ENCODE results near the gene TOMM20.

Gene TOMM20

GRCh38 chr1:235090406-235091069, 38.1 kb downstream of the TOMM20 start (continued):
- TF ChIP-seq AEBP2 (tag by site-specific recombination; IDR thresholded peaks at IDR 0.05; ENCODE audit: borderline replicate concordance) (no peak), MEIS1 (CRISPR knock-in tag; IDR thresholded peaks at IDR 0.05; ENCODE audit: borderline replicate concordance) (peak; percentile 76; the same call in 1 of the 2 replicates), ZNF391 (tag by site-specific recombination; IDR thresholded peaks at IDR 0.05; ENCODE audit: borderline replicate concordance, low read depth) (no peak), ZNF623 (tag by site-specific recombination; IDR thresholded peaks at IDR 0.05) (no peak)

DNA sequence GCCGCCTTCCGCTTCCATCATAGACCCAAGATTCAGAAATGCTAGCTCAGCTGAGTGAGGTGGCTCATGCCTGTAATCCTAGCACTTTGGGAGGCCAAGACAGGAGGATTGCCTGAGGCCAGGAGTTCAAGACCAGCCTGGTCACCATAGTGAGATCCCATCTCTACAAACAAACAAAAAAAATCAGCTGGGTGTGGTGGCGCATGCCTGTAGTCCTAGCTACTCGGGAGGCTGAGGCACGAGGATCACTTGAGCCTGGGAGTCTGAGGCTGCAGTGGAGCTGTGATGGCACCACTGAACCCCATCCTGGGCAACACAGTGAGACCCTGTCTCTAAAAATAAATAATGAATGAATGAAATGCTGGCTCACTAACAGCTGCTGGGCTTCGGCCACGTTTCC, 39.7 kb downstream of the TOMM20 start:
- H3K4me3 ChIP-seq (ENCODE audit: low read depth, low read length), result no peak overlapping the region
- no peaks in the 10 kb centered on the region for H3K9me3 ChIP-seq (ENCODE audit: control insufficient read depth, insufficient read depth, low read depth, low read length)
- H3K36me3 ChIP-seq (ENCODE audit: control insufficient read depth in 2 of 2, insufficient read depth in 1 of 2, low read length in 2 of 2), result no peaks in the 10 kb centered on the region
- ChIA-PET CTCF (interaction anchor here (0.6 to 1.6 kb wide), 5 partner anchors 15 to 589 kb away, joined by 3 to 8 read pairs (median 4); no protein-coding TSS in a partner anchor), POLR2A (interaction anchor here (0.6 kb wide), 1 partner anchor 593 kb away, joined by 5 read pairs; no protein-coding TSS in a partner anchor)
- no peaks in the 10 kb centered on the region for H3K4me1 ChIP-seq (ENCODE audit: control insufficient read depth, insufficient read depth, low read length)
- TF ChIP-seq SP7 (tag by site-specific recombination; IDR thresholded peaks at IDR 0.05) (no peak), ZNF121 (tag by site-specific recombination; IDR thresholded peaks at IDR 0.05) (peak; percentile 98)
- H3K27ac ChIP-seq (ENCODE audit: extremely low read depth, low read depth, low read length), result no peak overlapping the region

DNA sequence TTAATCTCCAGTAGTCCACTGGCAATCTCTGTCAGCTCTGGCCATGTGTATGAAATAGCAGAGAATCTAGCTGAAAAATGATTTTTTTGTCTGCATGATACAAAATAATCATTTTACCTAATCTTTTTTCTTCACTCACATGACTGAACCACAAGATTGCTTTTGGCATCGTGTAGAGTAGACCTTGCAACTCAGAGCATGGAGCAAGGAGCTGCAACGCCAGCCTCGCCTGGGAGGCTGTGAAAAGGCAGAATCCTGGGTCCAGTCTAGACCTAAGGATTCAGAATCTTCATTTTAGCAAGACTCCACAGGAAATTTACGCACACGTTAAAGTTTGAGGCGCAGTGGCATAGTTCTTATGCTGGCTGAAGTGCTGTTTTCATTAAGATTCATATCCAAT, 40.2 kb downstream of the TOMM20 start:
- Histone ChIP-seq H3K4me1 (ENCODE audit: control insufficient read depth, insufficient read depth, low read length) (peaks cover 1% of the 10 kb centered on the region; the same call in 1 of the 2 replicates), H3K36me3 (ENCODE audit: control insufficient read depth in 2 of 2, insufficient read depth in 1 of 2, low read length in 2 of 2) (no peaks in the 10 kb centered on the region), H3K27ac (ENCODE audit: extremely low read depth, low read depth, low read length) (no peak overlapping the region), H3K4me3 (ENCODE audit: low read depth, low read length) (no peak overlapping the region), H3K9me3 (ENCODE audit: control insufficient read depth, insufficient read depth, low read depth, low read length) (no peaks in the 10 kb centered on the region)
- ChIA-PET CTCF (interaction anchor here (0.6 to 1.6 kb wide), 6 partner anchors 15 to 974 kb away, joined by 3 to 8 read pairs (median 4); no protein-coding TSS in a partner anchor), POLR2A (no interaction called here)
- TF ChIP-seq ZNF433 (tag by site-specific recombination; IDR thresholded peaks at IDR 0.05; ENCODE audit: low read depth) (no peak), ZXDB (tag by site-specific recombination; IDR thresholded peaks at IDR 0.05) (no peak), SP3 (tag by site-specific recombination; IDR thresholded peaks at IDR 0.05) (no peak), KLF9 (tag by site-specific recombination; IDR thresholded peaks at IDR 0.05; ENCODE audit: low read depth) (no peak), ZNF114 (tag by site-specific recombination; IDR thresholded peaks at IDR 0.05) (no peak), GLI4 (tag by site-specific recombination; IDR thresholded peaks at IDR 0.05) (no peak)

DNA sequence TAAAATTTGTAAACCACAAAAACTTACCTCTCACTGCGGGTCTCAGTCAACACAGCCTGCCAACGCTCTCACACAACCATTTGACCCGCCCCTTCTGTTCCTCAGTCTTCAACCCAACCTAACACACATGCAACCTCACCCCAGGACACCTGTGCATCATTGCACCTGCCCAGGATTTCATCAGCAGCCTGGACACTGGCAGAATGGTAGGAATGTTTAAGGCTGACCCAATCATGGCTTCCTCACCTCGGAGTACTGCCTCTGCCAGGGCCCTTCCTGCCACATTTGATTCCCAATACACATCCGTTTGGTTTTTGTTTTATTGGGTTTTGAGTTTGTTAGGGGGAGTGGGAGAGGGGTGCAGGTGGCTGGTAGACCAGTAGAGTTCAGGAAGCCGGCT, 40.7 kb downstream of the TOMM20 start:
- ChIA-PET CTCF (interaction anchor here (0.7 to 1.6 kb wide), 3 partner anchors 14 to 973 kb away, joined by 3 to 8 read pairs (median 4); no protein-coding TSS in a partner anchor), POLR2A (no interaction called here)
- Histone ChIP-seq H3K4me3 (ENCODE audit: low read depth, low read length) (no peak overlapping the region), H3K4me1 (ENCODE audit: control insufficient read depth, insufficient read depth, low read length) (peaks cover 7% of the 10 kb centered on the region; the same call in 1 of the 2 replicates), H3K9me3 (ENCODE audit: control insufficient read depth, insufficient read depth, low read depth, low read length) (no peaks in the 10 kb centered on the region), H3K36me3 (ENCODE audit: control insufficient read depth in 2 of 2, insufficient read depth in 1 of 2, low read length in 2 of 2) (no peaks in the 10 kb centered on the region), H3K27ac (ENCODE audit: extremely low read depth, low read depth, low read length) (no peak overlapping the region)
- TF ChIP-seq ZSCAN16 (tag by site-specific recombination; IDR thresholded peaks at IDR 0.05) (no peak), ZNF362 (tag by site-specific recombination; IDR thresholded peaks at IDR 0.05) (no peak), ZNF549 (tag by site-specific recombination; IDR thresholded peaks at IDR 0.05) (no peak), ZNF426 (tag by site-specific recombination; IDR thresholded peaks at IDR 0.05) (no peak), ZNF121 (tag by site-specific recombination; IDR thresholded peaks at IDR 0.05) (no peak), ZNF776 (tag by site-specific recombination; IDR thresholded peaks at IDR 0.05; ENCODE audit: borderline replicate concordance) (no peak), ZNF16 (tag by site-specific recombination; IDR thresholded peaks at IDR 0.05; ENCODE audit: low read depth) (no peak), ZNF239 (tag by site-specific recombination; IDR thresholded peaks at IDR 0.05) (no peak), ZNF354C (tag by site-specific recombination; IDR thresholded peaks at IDR 0.05; ENCODE audit: borderline replicate concordance, low read depth) (no peak), ZNF366 (tag by site-specific recombination; conservative IDR thresholded peaks at IDR 0.05) (no peak), ZNF626 (tag by site-specific recombination; IDR thresholded peaks at IDR 0.05) (no peak)
- TF ChIP-seq, protein P1, sequence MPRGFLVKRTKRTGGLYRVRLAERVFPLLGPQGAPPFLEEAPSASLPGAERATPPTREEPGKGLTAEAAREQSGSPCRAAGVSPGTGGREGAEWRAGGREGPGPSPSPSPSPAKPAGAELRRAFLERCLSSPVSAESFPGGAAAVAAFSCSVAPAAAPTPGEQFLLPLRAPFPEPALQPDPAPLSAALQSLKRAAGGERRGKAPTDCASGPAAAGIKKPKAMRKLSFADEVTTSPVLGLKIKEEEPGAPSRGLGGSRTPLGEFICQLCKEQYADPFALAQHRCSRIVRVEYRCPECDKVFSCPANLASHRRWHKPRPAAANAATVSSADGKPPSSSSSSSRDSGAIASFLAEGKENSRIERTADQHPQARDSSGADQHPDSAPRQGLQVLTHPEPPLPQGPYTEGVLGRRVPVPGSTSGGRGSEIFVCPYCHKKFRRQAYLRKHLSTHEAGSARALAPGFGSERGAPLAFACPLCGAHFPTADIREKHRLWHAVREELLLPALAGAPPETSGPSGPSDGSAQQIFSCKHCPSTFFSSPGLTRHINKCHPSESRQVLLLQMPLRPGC (tag by site-specific recombination; IDR thresholded peaks at IDR 0.05), result no peak
